SU-DHL-6 (cell line): Measurements from ENCODE around the gene MGAT4C.

Experiments used
- H2AFZ ChIP-seq: fragments of 200-600 bp; sonication (generic); 2 replicates; pipeline ENCODE4 v1.6.1; 2014; ENCODE audit warnings: low read depth, mild to moderate bottlenecking, moderate library complexity, mixed read lengths, antibody characterized with exemption, low read length; ENCODE audit not compliant: severe bottlenecking
- H3F3A ChIP-seq: fragments of 200-600 bp; shearing (Covaris generic); 2 replicates; pipeline ENCODE4 v1.6.0; 2016; ENCODE audit warnings: antibody characterized with exemption, mild to moderate bottlenecking; ENCODE audit not compliant: insufficient read depth
- H3K27ac ChIP-seq: fragments of 200-600 bp; sonication (generic); 2 replicates; pipeline ENCODE4 v1.5.1; 2016; ENCODE audit warnings: low read depth, mild to moderate bottlenecking, low read length, moderate library complexity, mixed read lengths
- H3K27me3 ChIP-seq: fragments of 200-600 bp; sonication (generic), shearing (Covaris generic); 2 replicates; pipeline ENCODE4 v1.6.0; 2014; ENCODE audit warnings: mild to moderate bottlenecking, low read length
- H3K36me3 ChIP-seq: fragments of 200-600 bp; sonication (generic); 2 replicates; pipeline ENCODE4 v1.6.1; 2014; ENCODE audit warnings: mild to moderate bottlenecking, low read length, mixed read lengths
- H3K4me2 ChIP-seq: fragments of 300-600, 200-600 bp; shearing (Covaris generic), sonication (generic); 2 replicates; pipeline ENCODE4 v1.6.0; 2014; ENCODE audit warnings: low read length, low read depth, mild to moderate bottlenecking; ENCODE audit not compliant: poor library complexity, severe bottlenecking
- H3K4me3 ChIP-seq: fragments of 200-600 bp; sonication (generic); 2 replicates; pipeline ENCODE4 v1.5.1; 2014; ENCODE audit warnings: antibody characterized with exemption, low read length, mild to moderate bottlenecking, mixed read lengths; ENCODE audit not compliant: insufficient read depth, poor library complexity, severe bottlenecking
- H3K79me2 ChIP-seq: fragments of 200-600 bp; sonication (generic); 2 replicates; pipeline ENCODE4 v1.6.1; 2014; ENCODE audit warnings: mild to moderate bottlenecking, low read length, moderate library complexity; ENCODE audit not compliant: insufficient read depth
- H3K9ac ChIP-seq: fragments of 200-600 bp; sonication (generic); 2 replicates; pipeline ENCODE4 v1.7.0; 2014; ENCODE audit warnings: mild to moderate bottlenecking, low read length
- H3K9me2 ChIP-seq: fragments of 200-600 bp; sonication (generic); replicated peaks from 2 replicates; pipeline ENCODE4 v1.6.1; 2014; ENCODE audit warnings: low read length; ENCODE audit not compliant: insufficient read depth
- H3K9me3 ChIP-seq: fragments of 200-600 bp; sonication (generic); 2 replicates; pipeline ENCODE4 v1.6.1; 2014; ENCODE audit warnings: low read length, mixed read lengths; ENCODE audit not compliant: insufficient read depth
- H4K20me1 ChIP-seq: fragments of 200-600 bp; sonication (generic); 2 replicates; pipeline ENCODE4 v1.6.1; 2014; ENCODE audit warnings: low read depth, mild to moderate bottlenecking, antibody characterized with exemption, low read length, moderate library complexity, mixed read lengths
- CTCF ChIP-seq: fragments of 200-600 bp; sonication (generic); IDR thresholded peaks from one replicate; pipeline ENCODE4 v1.5.1; 2017; ENCODE audit warnings: antibody characterized with exemption, mild to moderate bottlenecking, low read length, moderate library complexity; ENCODE audit not compliant: insufficient read depth, poor library complexity, severe bottlenecking
- EZH2phosphoT487 ChIP-seq: fragments of 200-600 bp; sonication (generic), shearing (Covaris generic); conservative IDR thresholded peaks from 2 replicates; pipeline ENCODE4 v1.6.1; 2018; ENCODE audit warnings: mild to moderate bottlenecking, antibody characterized with exemption, low read length, moderate library complexity, mixed read lengths

MGAT4C gene

GRCh38 chr12:86249851-86250250, 6.3 kb downstream of the MGAT4C start:
- Histone ChIP-seq H3K9ac (no peak overlapping the region), H3K27ac (no peak overlapping the region), H3K36me3 (no peaks in the 10 kb centered on the region), H3K4me2 (no peak overlapping the region), H2AFZ (no peak overlapping the region), H3K9me3 (no peaks in the 10 kb centered on the region), H4K20me1 (no peaks in the 10 kb centered on the region), H3K27me3 (no peaks in the 10 kb centered on the region), H3K4me3 (no peak overlapping the region), H3K9me2 (no peaks in the 10 kb centered on the region; the same call in 1 of the 2 replicates), H3F3A (no peaks in the 10 kb centered on the region), H3K79me2 (no peaks in the 10 kb centered on the region)
- TF ChIP-seq EZH2phosphoT487, result no peak
- no peak for TF ChIP-seq CTCF

- H4K20me1 ChIP-seq, result no peaks in the 10 kb centered on the region
- no peaks in the 10 kb centered on the region for H3K27me3 ChIP-seq
- H3K79me2 ChIP-seq, result no peaks in the 10 kb centered on the region
- H3K9me3 ChIP-seq, result no peaks in the 10 kb centered on the region
- H3K27ac ChIP-seq, result no peak overlapping the region
- H3K4me2 ChIP-seq, result no peak overlapping the region
- TF ChIP-seq CTCF (no peak), EZH2phosphoT487 (no peak)
- no peaks in the 10 kb centered on the region for H3K36me3 ChIP-seq
- no peak overlapping the region for H3K9ac ChIP-seq
- no peaks in the 10 kb centered on the region for H3F3A ChIP-seq
- no peaks in the 10 kb centered on the region; the same call in 1 of the 2 replicates for H3K9me2 ChIP-seq
- no peak overlapping the region for H3K4me3 ChIP-seq
- no peak overlapping the region for H2AFZ ChIP-seq
These were observed 6.9 kb downstream of the MGAT4C start for GRCh38 chr12:86249276-86249675.

GRCh38 chr12:86247871-86248270, 8.3 kb downstream of the MGAT4C start:
- no peak overlapping the region for H3K4me3 ChIP-seq
- no peak overlapping the region for H2AFZ ChIP-seq
- H3K9ac ChIP-seq, result no peak overlapping the region
- no peaks in the 10 kb centered on the region for H4K20me1 ChIP-seq
- no peaks in the 10 kb centered on the region for H3F3A ChIP-seq
- no peak overlapping the region for H3K27ac ChIP-seq
- no peaks in the 10 kb centered on the region for H3K36me3 ChIP-seq
- no peaks in the 10 kb centered on the region for H3K79me2 ChIP-seq
- TF ChIP-seq CTCF, result no peak
- TF ChIP-seq EZH2phosphoT487, result no peak
- H3K4me2 ChIP-seq, result no peak overlapping the region
- no peaks in the 10 kb centered on the region; the same call in 1 of the 2 replicates for H3K9me2 ChIP-seq
- no peaks in the 10 kb centered on the region for H3K9me3 ChIP-seq
- no peaks in the 10 kb centered on the region for H3K27me3 ChIP-seq
